ENCODE data around the gene IL17C. TPM values are rescaled to one million over a fixed set of nuclear protein-coding genes. Genes with fewer than 3 reads are reported as not detected.

The IL17C gene
- total and polyA plus RNA-seq, 8 donors: 0.87 to 1.2 TPM; not detected in 6

GRCh38 chr16:88681709-88682451 lies 43.5 kb downstream of the IL17C start:
- peak; percentile 66 to 69 for DNase-seq
- no peak for TF ChIP-seq CTCF (IDR thresholded peaks at IDR 0.05)
- TF ChIP-seq POLR2AphosphoS5 (IDR thresholded peaks at IDR 0.05): no peak
- TF ChIP-seq EP300 (IDR thresholded peaks at IDR 0.05): no peak
- no peak for TF ChIP-seq POLR2A (IDR thresholded peaks at IDR 0.05)
- peaks cover 0 to 77% (median 28%) of the 10 kb centered on the region in 3 donors for H3K27me3 ChIP-seq

GRCh38 chr16:88684569-88685155 lies 46.3 kb downstream of the IL17C start:
- Histone ChIP-seq H3K27ac (peak overlapping the region in 1 of 5 donors; percentile 84), H3K4me1 (peaks cover 29 to 59% (median 52%) of the 10 kb centered on the region in 4 donors), H3K4me3 (peak overlapping the region in 3 of 4 donors; percentile 57 to 70 (median 59)), H3K27me3 (peaks cover 5 to 85% (median 34%) of the 10 kb centered on the region in 3 donors), H3K36me3 (no peaks in the 10 kb centered on the region), H3K9me3 (no peaks in the 10 kb centered on the region)
- 71 to 80% (median 76%) methylated on average over 12 to 15 of the region's 15 CpGs for WGBS, 5 donors
- TF ChIP-seq POLR2A (IDR thresholded peaks at IDR 0.05): no peak
- no peak for TF ChIP-seq POLR2AphosphoS5 (IDR thresholded peaks at IDR 0.05)
- no peak for TF ChIP-seq EP300 (IDR thresholded peaks at IDR 0.05)
- TF ChIP-seq CTCF (IDR thresholded peaks at IDR 0.05): no peak
- DNase-seq: no peak
- intact Hi-C loops (cut with DNase I; ENCODE audit: low total_unique reads): no loop called here

More at GRCh38 chr16:88681709-88682451, 43.5 kb downstream of the IL17C start:
- Histone ChIP-seq H3K4me1 (peaks cover 20 to 41% (median 36%) of the 10 kb centered on the region in 4 donors), H3K4me3 (no peak overlapping the region), H3K9me3 (no peaks in the 10 kb centered on the region), H3K36me3 (peaks cover 0 to 11% (median 4%) of the 10 kb centered on the region in 4 donors), H3K27ac (peak overlapping the region; percentile 7 to 84 (median 63))
- intact Hi-C loops (cut with DNase I; ENCODE audit: low total_unique reads): no loop called here
- 31 to 56% (median 54%) methylated on average over 19 to 21 of the region's 21 CpGs for WGBS, 5 donors

GRCh38 chr16:88685156-88686061 lies 47.0 kb downstream of the IL17C start:
- Histone ChIP-seq H3K36me3 (no peaks in the 10 kb centered on the region), H3K9me3 (no peaks in the 10 kb centered on the region), H3K4me1 (peaks cover 29 to 59% (median 52%) of the 10 kb centered on the region in 4 donors), H3K4me3 (peak overlapping the region; percentile 55 to 70 (median 58)), H3K27me3 (peaks cover 5 to 90% (median 34%) of the 10 kb centered on the region in 3 donors), H3K27ac (peak overlapping the region; percentile 74 to 84 (median 81))
- TF ChIP-seq EP300 (IDR thresholded peaks at IDR 0.05) (no peak), CTCF (IDR thresholded peaks at IDR 0.05) (peak in 4 of 7 experiments; percentile 18 to 61 (median 26))
- DNase-seq: peak in 1 of 2 donors; percentile 56
- intact Hi-C loops (cut with DNase I; ENCODE audit: low total_unique reads): no loop called here
- 4 to 9% (median 5%) methylated on average over 17 to 33 of the region's 33 CpGs for WGBS, 5 donors

- intact Hi-C loops (cut with DNase I; ENCODE audit: low total_unique reads): no loop called here
- TF ChIP-seq EP300 (IDR thresholded peaks at IDR 0.05) (no peak), CTCF (IDR thresholded peaks at IDR 0.05) (no peak), POLR2AphosphoS5 (IDR thresholded peaks at IDR 0.05) (no peak), POLR2A (IDR thresholded peaks at IDR 0.05) (no peak)
- Histone ChIP-seq H3K9me3 (no peaks in the 10 kb centered on the region), H3K4me3 (peak overlapping the region; percentile 55 to 70 (median 58)), H3K4me1 (peaks cover 29 to 57% (median 49%) of the 10 kb centered on the region in 4 donors), H3K36me3 (no peaks in the 10 kb centered on the region), H3K27ac (peak overlapping the region; percentile 74 to 84 (median 81)), H3K27me3 (peaks cover 5 to 90% (median 28%) of the 10 kb centered on the region in 3 donors)
- whole genome bisulfite sequencing, 5 donors: 0 to 1% (median 1%) methylated on average over 7 to 25 of the region's 25 CpGs
- DNase-seq: peak; percentile 59 to 69
Measured at GRCh38 chr16:88686062-88686438, 47.7 kb downstream of the IL17C start.
